Kasumi-1 (cell line): ENCODE data around the gene SLBP.
"Not testable (repeated sequence)": the region's sequence is repeated elsewhere in the genome, so short reads cannot be mapped to it uniquely, and the experiment has no call there.

ENCODE experiments used
- DNase-seq, 2 experiments: peaks; one replicate each; lab custom pipeline; 2025; lab: John Stamatoyannopoulos, UW

The SLBP gene

GRCh38 chr4:1711571-1712215 is 426 bp downstream of the SLBP start:
- peak in 1 of 2 experiments; percentile 14 for DNase-seq

GRCh38 chr4:1711055-1711570 is 1.0 kb downstream of the SLBP start:
- DNase-seq, result no peak

- no peak for DNase-seq
These were observed 3.5 kb downstream of the SLBP start for GRCh38 chr4:1708581-1708980.

DNA sequence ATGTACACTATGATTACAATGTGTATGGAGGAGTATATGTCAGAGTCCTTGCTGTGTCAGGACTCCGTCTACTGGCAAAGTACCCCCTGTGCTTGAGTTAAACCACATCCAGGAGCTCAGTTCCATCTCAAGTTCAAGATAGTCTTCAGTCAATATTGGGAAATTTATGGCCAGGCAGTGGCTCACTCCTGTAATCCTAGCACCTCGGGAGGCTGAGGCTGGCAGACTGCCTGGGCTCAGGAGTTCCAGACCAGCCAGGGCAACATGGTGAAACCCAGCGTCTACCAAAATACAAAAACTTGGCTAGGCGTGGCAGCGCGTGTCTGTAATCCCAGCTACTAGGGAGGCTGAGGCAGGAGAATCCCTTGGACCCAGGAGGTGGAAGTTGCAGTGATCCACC is 5.8 kb downstream of the SLBP start:
- DNase-seq, result no peak

- DNase-seq, result no peak
These were observed 6.4 kb downstream of the SLBP start for GRCh38 chr4:1705732-1706131.

DNA sequence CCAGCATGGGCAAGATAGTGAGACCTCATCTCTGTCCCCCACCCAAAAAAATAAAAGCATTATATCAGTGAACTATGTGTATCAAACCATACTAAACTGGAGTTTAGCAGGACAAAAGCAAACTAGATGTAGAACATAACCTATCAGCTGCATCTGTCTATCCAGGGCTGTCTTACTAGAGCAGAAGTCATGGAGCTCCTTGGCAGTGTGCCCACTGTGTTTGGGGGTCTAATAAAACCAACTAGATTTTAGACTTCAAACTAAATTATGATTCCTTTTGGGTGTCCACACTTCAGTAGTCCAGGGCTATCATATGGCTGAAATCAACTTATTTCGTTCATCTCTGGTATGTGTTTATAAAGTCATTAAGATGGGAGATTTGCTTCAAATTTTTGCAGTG is 8.3 kb downstream of the SLBP start:
- no peak for DNase-seq

DNA sequence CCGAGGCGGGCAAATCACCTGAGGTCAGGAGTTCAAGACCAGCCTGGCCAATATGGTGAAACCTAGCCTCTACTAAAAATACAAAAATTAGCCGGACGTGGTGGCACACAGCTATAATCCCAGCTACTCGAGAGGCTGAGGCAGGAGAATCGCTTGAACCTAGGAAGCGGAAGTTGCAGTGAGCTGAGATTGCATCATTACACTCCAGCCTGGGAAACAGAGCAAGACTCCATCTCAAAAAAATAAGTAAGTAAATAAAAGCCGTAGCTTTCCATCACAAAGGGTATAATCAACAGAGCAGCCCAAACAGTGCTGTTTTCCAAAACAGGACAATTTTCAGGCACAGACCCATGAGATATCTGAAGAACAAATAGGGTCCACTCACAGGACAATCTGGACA is 10.4 kb downstream of the SLBP start:
- DNase-seq, result not testable (repeated sequence)

DNA sequence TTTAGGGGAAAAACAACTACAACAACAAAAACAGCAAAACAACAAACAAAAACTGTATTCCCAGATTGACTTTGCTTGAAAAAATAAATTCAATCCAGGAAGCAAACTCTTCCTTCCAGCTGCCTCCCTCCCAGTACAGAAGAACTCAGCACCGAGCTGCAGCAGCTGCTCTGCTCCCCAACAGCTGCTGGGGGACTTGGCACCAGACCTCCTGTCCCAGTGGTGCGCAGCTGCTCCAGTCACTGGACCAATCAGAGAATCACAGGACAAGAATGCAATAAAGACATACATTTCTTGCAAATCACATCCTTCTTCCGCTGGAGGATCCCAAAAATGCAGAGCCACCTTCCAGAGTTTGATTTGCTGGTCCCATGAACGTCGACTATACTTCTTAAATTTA is 16.2 kb downstream of the SLBP start:
- DNase-seq, result no peak

- peak; percentile 81 to 82 for DNase-seq
These were observed 18.8 kb downstream of the SLBP start for GRCh38 chr4:1693131-1693896.

DNA sequence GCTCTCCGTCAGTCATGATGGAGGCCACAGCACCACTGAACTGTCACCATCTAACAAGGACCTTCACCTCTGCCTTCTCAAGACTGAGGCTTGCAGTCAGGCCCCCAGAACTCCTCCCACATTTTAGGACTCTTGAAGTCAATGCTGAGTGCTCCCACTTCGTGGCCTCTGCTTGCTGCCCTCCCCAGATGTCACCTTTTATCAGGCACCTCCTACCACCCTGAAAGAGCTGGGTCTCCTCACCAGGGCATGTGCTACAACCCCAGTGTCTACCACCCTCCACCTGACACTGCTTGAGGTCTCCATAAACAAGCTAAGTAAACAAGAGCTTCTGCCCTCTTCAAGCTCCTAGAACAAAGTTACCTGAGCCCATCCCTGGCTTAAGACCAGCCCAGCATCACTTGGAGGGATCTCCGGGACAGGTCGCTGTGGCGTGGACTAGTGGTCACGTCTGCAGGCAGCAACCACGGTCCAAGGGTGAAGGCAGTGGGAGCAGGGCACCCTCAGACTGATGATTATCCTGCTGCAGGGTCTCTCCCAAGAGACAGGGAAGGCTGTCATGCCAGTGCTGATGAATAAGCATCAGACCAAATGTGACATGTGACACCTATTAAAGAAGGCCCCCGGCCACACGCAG is 20.3 kb downstream of the SLBP start:
- no peak for DNase-seq

DNA sequence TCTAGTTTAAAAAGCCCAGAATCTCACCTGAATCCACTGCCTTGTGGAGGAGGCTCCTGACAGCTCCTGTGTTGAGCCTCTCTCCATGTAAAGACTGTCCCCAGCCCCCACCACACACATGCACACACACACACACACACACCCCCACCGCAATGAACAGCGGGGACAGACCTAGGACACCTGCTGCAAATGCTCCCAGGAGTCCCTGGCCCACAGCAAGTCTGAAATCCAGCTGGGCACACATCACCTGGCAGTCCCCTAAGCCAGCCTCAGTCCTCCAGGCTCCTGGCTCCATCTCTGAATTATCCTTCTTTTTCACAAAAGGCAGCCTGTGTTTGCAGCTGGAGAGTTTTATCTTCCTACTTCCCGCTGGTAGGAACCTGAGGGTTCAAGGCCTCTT is 21.4 kb downstream of the SLBP start:
- DNase-seq, result no peak

DNA sequence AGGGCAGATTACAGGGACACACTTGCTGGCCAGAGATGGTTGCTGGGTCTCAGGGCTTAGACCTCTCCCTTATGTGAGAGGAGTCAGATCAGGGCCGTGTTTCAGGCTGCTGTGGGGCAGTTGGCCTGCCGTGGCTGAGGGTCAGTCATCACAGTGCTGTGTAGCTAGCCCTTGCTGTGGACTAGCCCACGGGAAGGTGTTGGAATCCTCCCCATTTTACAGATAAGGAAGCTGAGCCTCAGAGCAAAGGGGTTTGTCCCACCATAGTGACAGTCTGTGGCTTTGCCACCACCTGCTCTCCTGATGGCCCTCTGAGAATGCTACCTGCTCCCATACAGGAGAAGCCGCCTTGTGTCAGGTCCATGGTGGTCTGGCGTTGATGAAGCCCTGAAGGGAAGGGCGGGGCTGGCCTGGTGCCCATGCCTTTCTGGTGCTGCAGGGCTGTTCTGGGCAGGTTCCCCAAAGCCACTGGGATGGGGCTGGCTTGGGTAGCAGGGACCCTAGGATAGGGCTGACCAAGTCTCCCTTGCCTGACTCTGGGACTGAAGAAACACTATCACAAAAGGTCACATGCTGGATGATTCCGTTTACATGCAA is 25.6 kb downstream of the SLBP start:
- DNase-seq, result no peak

DNA sequence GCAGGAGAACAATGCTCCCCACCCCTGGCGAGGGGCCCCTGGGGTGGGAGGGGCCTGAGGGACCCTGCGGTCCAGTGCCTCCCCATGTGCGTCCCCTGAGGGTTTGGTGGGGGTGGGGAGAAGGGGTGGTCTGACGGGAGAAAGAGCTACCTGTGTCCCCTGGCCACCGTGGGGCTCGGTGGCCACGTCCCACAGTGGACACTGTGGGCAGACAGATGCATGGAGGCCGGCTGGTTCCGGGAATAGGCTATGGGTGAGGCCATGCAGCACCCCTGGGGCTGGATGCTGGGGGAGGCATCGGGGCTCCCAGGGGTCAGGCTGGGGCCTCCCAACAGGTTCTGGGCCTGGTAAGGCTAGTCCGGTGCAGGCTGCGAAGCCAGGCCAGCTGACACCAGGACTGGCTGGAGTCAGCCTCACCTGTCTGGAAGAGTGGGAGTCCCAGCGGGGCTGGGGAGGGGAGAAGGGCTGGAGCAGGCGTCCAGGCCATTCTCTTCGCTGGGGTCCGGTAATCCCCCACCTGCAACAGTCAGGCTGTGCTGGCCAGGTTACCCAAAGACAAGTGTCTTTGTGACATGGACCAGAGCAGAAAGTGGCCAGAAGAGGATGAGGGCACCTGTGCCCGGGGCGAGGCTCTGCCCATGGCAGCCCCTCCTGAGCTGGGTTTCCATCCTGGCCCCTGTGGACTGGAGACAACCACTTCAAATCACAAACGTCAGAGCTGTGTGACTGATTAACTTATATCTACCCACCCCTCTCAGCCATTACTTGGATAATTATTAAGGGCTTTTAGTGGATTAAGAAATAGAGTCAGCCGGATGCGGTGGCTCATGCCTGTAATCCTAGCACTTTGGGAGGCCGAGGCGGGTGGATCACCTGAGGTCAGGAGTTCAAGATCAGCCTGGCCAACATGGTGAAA is 26.6 kb downstream of the SLBP start:
- DNase-seq, result no peak

DNA sequence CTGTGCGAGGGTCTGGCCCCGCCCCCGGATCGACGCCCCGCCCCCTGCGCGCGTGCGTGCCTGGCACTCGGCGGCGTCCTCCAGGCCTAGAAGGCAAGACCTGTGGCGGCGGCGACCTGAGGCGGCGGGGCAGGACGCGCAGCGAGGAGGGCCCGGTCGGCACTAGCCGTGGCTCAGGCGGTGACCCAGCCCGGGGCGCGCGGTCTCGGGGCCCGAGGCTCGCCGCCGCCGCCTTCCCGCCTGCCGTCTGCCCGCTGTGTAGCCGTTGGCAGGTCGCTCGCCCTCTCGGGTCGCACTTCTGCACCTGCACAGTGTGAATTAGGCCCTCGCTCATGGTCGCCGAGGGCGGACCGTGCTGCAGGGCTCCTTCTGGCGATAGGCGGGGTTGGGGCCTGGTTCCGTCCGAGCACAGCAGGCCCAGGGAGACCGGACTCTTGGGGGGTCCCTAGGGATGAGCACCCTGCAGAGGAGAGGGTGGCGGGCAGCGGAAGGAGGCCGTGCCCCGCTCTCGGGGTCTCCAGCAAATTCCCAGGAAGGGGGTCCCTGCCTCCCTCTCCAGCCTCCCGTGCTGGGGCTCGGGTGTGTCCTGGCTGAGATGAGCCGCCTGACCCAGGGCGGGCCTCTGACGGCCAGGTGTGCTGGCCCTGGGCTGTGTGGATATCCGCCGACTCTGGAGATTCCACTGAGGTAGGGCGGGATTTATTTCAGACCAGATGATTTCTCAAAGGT is 27.4 kb downstream of the SLBP start:
- DNase-seq, result no peak

DNA sequence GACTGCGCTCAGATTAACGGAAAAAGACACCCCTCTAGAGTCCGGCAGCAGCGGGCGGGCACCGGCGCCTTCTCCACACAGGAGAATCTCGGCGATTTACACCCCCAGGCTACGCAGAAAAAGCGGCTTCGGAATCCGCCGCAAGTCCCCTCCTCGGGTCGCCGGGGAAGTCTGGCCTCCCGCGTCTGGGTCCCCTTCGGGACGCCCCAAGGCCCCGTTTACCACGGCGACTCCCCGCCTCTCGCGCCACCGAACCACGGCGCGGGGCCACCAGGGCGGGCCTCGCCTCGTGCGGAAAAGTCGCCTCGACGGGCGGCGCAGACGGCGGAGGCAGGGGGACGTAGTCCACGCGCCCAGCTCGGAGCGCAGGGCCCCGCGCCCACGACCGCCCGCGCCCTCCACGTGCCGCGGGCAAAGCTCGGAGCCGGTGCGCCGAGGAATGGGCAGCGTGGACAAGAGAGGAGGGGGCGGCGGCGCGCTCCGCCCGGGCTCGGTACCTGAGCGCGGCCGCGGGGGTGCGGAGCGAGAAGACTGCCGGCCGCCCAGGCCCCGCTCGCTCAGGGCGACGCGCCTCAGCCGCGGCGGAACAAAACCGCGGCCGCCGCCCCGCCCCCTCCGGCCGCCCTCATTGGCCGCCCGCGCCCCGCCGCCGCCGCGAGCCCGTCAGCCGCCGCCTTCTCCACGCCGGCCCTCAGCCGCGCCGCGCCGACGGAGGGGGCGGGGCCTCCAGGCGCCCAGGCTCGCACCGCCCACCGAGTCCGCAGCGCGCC is 28.2 kb downstream of the SLBP start, which contains the start of gene FAM53A:
Gene FAM53A, minus strand, starts transcription at position 578 of the 770 bp plus-strand sequence. CDS start 15,572 bp downstream, outside the sequence.
- DNase-seq, result peak; percentile 57 to 71

DNA sequence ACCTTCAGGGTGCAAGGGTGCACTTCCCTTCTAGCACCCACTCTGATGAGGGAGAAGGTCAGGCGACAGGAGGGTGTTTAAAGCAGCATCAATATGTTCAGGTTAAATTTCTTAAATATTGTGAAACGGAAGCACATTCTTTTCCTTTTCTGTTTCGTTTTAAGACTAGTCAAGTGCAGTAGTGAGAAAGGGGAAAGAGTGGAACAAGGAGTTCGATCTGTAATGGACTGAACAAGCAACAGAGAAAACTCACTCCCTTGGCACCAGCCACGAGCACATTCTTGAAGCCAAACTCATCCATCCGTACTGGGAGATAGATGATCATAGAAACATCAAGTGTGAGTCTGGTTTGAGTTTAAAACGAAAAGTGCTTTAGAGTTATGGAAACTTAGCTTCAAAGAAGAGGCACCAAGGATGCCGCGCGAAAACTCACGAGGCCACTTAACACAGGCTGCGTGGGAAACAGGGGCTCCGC is 28.8 kb downstream of the SLBP start:
- DNase-seq, result peak; percentile 22 to 35

DNA sequence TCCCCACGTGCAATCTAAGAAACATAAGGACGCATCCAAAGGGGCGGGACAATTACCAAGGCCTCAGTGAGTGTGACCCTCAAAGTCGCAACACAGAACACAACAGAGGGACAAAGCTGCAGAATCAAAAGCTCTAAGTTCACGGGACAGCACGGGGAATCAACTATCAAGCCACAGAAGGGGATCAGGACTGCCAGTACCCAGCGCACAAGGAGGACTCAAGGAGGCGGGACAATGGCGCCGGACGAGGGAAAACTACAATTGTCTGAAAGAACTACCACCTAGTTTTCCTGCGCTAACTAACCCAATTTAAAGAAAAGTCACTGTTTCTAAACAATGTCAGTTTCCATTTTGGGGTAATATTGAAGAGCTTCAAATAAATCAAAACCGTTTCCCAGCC is 29.3 kb downstream of the SLBP start:
- DNase-seq, result no peak

- DNase-seq, result no peak
These were observed 33.9 kb downstream of the SLBP start for GRCh38 chr4:1678244-1678643.

DNA sequence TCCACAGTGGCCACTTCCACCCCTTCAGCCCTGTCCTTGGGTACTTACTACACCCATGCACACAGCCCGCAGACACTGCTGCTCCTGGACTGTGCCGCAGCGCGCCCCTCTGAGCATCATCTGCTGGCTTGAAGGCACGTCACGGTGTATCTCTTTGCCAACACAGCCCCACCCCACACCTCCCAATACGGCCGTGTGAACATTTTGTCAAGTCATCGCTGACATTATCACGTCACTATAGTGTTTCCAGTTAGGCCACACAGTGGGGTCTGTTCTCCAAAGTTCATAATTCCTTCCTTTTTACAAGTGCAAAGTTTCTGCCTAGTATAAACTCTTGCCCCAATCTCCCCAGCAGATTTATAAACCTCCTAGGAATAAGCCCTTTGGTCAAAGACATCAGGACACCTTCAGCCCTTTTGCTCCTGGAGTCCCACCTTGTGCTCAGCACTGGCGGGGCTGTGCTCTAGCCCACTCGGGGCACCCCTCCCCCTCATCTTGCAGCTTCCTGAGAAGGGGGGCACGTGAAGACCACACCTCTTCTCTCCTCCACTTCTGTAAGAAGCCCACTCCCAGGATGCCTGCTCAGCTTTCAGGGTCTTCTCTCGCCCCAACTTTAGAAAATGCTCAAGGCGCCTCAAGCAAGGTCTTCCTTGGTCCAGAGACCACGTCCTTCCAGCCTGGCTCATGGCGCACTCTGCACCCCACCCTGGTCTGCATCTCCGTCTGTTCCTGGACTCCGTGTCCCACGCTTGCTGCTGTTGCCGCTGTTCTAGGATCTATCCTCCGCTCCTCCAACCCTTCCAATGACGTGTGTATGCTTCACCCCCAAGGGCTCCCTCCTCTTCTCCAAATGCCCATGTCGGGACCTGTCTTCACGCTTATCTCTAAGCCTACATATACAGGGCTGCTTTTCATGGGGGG is 35.3 kb downstream of the SLBP start:
- DNase-seq, result no peak
